Karpas-422 (cell line): ENCODE measurements around the gene RAB11FIP3. TPM values are rescaled to one million over a fixed set of nuclear protein-coding genes. Genes with fewer than 3 reads are reported as not detected.

Experiments
- DNase-seq: peaks from one replicate; pipeline ENCODE4 v3.0.0-alpha.2; 2015
- H2AFZ ChIP-seq: fragments of 200-600 bp; sonication (generic); 2 replicates; pipeline ENCODE4 v1.6.1; 2014; ENCODE audit warnings: antibody characterized with exemption, low read length, mixed read lengths
- H3K27ac ChIP-seq: fragments of 200-600 bp; sonication (generic); 2 replicates; pipeline ENCODE4 v1.5.1; 2014; ENCODE audit warnings: mild to moderate bottlenecking, low read length, moderate library complexity
- H3K27me3 ChIP-seq: fragments of 200-600 bp; sonication (generic); 2 replicates; pipeline ENCODE4 v1.6.1; 2014; ENCODE audit warnings: low read length, mixed read lengths
- H3K36me3 ChIP-seq: fragments of 200-600 bp; sonication (generic); 2 replicates; pipeline ENCODE4 v1.6.1; 2014; ENCODE audit warnings: low read length, mixed read lengths; ENCODE audit not compliant: insufficient read depth
- H3K4me1 ChIP-seq: fragments of 200-600 bp; sonication (generic); 2 replicates; pipeline ENCODE4 v1.6.1; 2014; ENCODE audit warnings: mild to moderate bottlenecking, low read length, mixed read lengths
- H3K4me2 ChIP-seq: fragments of 200-600 bp; sonication (generic); 2 replicates; pipeline ENCODE4 v1.6.1; 2014; ENCODE audit warnings: low read length, low read depth, mild to moderate bottlenecking; ENCODE audit not compliant: poor library complexity, severe bottlenecking
- H3K4me3 ChIP-seq: fragments of 200-600 bp; sonication (generic); 2 replicates; pipeline ENCODE4 v1.5.1; 2014; ENCODE audit warnings: mild to moderate bottlenecking, antibody characterized with exemption, low read length, mixed read lengths
- H3K79me2 ChIP-seq: fragments of 200-600 bp; sonication (generic); 2 replicates; pipeline ENCODE4 v1.6.1; 2014; ENCODE audit warnings: mild to moderate bottlenecking, low read length, mixed read lengths
- H3K9ac ChIP-seq: fragments of 200-600 bp; sonication (generic); 2 replicates; pipeline ENCODE4 v1.6.0; 2014; ENCODE audit warnings: low read length
- H3K9me2 ChIP-seq: fragments of 200-600 bp; sonication (generic), shearing (Covaris generic); replicated peaks from 2 replicates; pipeline ENCODE4 v1.6.0; 2014; ENCODE audit warnings: mild to moderate bottlenecking, low read length, moderate library complexity; ENCODE audit not compliant: insufficient read depth
- H3K9me3 ChIP-seq: fragments of 300-700, 200-600 bp; sonication (generic); 2 replicates; pipeline ENCODE4 v1.6.1; 2014; ENCODE audit warnings: low read length, mixed read lengths
- H4K20me1 ChIP-seq: fragments of 200-600 bp; sonication (generic); 2 replicates; pipeline ENCODE4 v1.6.1; 2014; ENCODE audit warnings: mild to moderate bottlenecking, antibody characterized with exemption, low read length, low read depth; ENCODE audit not compliant: insufficient read depth
- total RNA-seq: library from RNA; depleted of rRNA; stranded (reverse); fragments of >200 nt; shearing (Covaris generic); gene quantifications from 2 replicates; pipeline ENCODE4 v1.2.3, GENCODE V29; 2014; ENCODE audit warnings: low replicate concordance

RAB11FIP3 gene
- total RNA-seq, 1 experiment from 2014 or later = 6.0 TPM

- Histone ChIP-seq H2AFZ (no peak overlapping the region), H3K4me2 (peak overlapping the region; percentile 63), H3K4me3 (peak overlapping the region; percentile 28; the same call in 1 of the 2 replicates)
Measured at GRCh38 chr16:557463-558297, 132.2 kb downstream of the RAB11FIP3 start.

DNA sequence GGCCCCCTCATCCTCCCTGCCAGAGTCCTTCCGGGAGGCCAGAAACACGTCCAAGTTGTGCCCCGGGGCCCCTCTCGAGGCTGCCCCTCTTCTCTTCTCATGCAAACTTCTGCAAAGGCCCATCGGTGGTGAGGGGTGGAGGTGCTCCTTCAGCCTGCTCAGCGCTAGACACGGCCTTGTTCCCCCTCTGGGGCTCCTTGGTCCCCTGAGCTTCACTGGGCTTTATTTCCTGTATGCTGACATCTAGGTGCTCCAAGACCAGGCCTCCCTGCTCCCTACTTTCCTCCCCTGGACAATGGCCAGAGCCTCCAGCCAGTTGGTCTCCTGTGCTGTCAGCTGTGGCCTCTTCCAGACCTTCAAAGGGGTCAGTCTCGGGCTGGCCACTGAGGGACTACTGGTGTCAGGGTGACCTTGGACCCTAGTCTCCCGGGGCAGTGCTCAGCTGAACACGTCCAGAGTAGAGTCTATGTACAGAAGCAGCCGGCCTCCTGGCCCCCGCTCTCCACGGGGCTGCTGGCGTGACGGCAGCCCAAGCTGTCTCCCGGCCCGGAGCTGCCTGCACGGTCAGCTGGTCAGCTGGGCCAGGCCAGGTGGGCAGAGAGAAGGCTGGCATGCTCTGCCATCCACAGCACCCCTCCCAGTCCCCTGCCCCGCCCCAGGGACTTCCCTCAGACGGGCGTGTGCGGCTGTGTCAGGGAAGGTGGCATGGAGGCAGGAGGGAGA lies 133.0 kb downstream of the RAB11FIP3 start:
- Histone ChIP-seq H2AFZ (no peak overlapping the region), H3K9me2 (no peaks in the 10 kb centered on the region), H3K9me3 (no peaks in the 10 kb centered on the region), H3K4me2 (peak overlapping the region; percentile 63), H3K4me1 (peaks cover 29% of the 10 kb centered on the region), H3K79me2 (no peaks in the 10 kb centered on the region), H3K4me3 (peak overlapping the region; percentile 28; the same call in 1 of the 2 replicates), H3K27ac (peak overlapping the region; percentile 71), H3K27me3 (no peaks in the 10 kb centered on the region), H3K36me3 (no peaks in the 10 kb centered on the region), H4K20me1 (0 out of 2 replicates have a peak, but pooled peaks cover 7% of the 10 kb centered on the region), H3K9ac (peak overlapping the region; percentile 50)
- DNase-seq = peak; percentile 89

More at GRCh38 chr16:557463-558297, 132.2 kb downstream of the RAB11FIP3 start:
- peak overlapping the region; percentile 50 for H3K9ac ChIP-seq
- H4K20me1 ChIP-seq = 0 out of 2 replicates have a peak, but pooled peaks cover 10% of the 10 kb centered on the region
- H3K4me1 ChIP-seq = peaks cover 29% of the 10 kb centered on the region
- DNase-seq = peak; percentile 70
- no peaks in the 10 kb centered on the region for H3K9me3 ChIP-seq
- H3K9me2 ChIP-seq = no peaks in the 10 kb centered on the region
- no peaks in the 10 kb centered on the region for H3K27me3 ChIP-seq
- no peaks in the 10 kb centered on the region for H3K36me3 ChIP-seq
- H3K79me2 ChIP-seq = no peaks in the 10 kb centered on the region
- H3K27ac ChIP-seq = peak overlapping the region; percentile 71

DNA sequence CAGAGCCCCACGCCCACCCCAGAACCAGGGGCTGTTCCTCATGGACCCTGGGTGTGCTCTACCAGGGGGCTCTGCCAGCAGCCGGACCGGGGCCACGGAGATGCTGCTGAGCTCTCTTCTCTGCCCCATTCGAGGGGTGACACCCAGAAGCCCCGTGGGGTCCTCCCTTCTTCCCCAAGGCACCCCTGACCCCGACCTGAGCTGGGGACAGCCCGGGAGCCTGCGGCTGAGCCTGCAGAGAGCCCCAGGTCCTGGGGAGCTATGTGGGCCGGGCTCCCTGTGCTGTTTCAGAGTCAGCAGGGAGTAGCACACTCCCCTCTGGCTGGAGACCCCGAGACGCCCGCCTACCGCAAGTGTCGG lies 133.6 kb downstream of the RAB11FIP3 start:
- Histone ChIP-seq H3K27me3 (no peaks in the 10 kb centered on the region), H3K9ac (peak overlapping the region; percentile 50; the same call in 1 of the 2 replicates)

DNA sequence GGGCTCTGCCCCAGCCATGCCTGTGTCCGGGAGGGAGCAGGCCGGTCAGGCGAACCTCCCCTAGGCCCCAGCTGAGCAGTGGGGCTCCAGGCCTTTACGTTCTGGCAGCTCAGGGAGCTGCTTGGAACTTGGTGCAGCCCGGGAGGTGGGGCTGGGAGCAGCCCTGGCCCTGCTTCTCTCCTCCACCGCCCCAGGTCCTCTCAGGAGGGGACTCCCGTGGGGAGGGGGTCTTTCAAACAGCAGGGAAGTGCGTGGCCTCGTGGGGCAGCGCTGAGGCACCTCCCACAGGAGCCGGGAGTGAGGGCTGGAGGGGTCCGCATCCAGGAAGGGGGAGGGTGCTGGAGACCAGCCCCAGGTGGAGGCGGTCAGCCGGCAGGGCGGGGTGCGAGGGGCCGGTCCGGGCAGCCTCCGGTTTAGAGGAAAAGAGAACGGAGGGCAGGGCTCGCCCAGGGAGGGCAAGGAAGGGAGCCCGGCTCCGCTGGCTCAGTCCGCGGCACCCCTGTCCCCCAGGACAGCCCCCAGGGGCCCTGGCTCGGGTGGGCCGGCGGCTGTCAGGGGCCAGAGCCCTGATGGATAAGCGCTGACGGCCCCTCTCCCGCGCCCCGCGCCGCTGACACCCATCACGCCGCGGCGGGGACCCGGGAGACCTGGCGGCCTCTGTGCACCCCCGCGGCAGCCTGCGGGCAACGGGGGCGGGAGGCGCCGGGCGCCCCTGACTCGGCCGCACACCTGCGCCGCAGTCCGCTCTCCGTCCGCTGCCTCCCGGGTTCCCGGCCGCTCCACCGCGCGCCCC lies 134.2 kb downstream of the RAB11FIP3 start:
- no peak for DNase-seq
- H3K4me1 ChIP-seq = peaks cover 29% of the 10 kb centered on the region
- H3K9me2 ChIP-seq = no peaks in the 10 kb centered on the region
- no peak overlapping the region for H3K4me3 ChIP-seq
- no peak overlapping the region for H3K27ac ChIP-seq
- H3K79me2 ChIP-seq = no peaks in the 10 kb centered on the region
- H2AFZ ChIP-seq = no peak overlapping the region
- no peak overlapping the region for H3K9ac ChIP-seq
- H3K9me3 ChIP-seq = no peaks in the 10 kb centered on the region
- 0 out of 2 replicates have a peak, but pooled peaks cover 4% of the 10 kb centered on the region for H4K20me1 ChIP-seq
- no peaks in the 10 kb centered on the region for H3K36me3 ChIP-seq
- H3K4me2 ChIP-seq = no peak overlapping the region
- no peaks in the 10 kb centered on the region for H3K27me3 ChIP-seq

More for the DNA sequence above, 133.6 kb downstream of the RAB11FIP3 start:
- Histone ChIP-seq H3K36me3 (no peaks in the 10 kb centered on the region), H4K20me1 (0 out of 2 replicates have a peak, but pooled peaks cover 4% of the 10 kb centered on the region), H2AFZ (no peak overlapping the region), H3K9me3 (no peaks in the 10 kb centered on the region), H3K4me1 (peaks cover 29% of the 10 kb centered on the region), H3K79me2 (no peaks in the 10 kb centered on the region), H3K4me3 (no peak overlapping the region), H3K4me2 (peak overlapping the region; percentile 63), H3K27ac (peak overlapping the region; percentile 71), H3K9me2 (no peaks in the 10 kb centered on the region)
- no peak for DNase-seq

GRCh38 chr16:560204-560700 lies 134.8 kb downstream of the RAB11FIP3 start, which contains the start of gene PRR35:
Gene PRR35, plus strand, starts transcription at chr16:560394. Its CDS starts 2,901 bp downstream, at chr16:563295.
- Histone ChIP-seq H3K9me2 (no peaks in the 10 kb centered on the region), H4K20me1 (0 out of 2 replicates have a peak, but pooled peaks cover 4% of the 10 kb centered on the region), H3K9me3 (no peaks in the 10 kb centered on the region), H3K4me2 (no peak within 1 kb of the TSS), H2AFZ (no peak within 1 kb of the TSS), H3K27me3 (no peaks in the 10 kb centered on the region), H3K9ac (no peak within 1 kb of the TSS), H3K4me3 (no peak within 1 kb of the TSS), H3K4me1 (peaks cover 29% of the 10 kb centered on the region), H3K36me3 (no peaks in the 10 kb centered on the region), H3K79me2 (no peaks in the 10 kb centered on the region), H3K27ac (no peak within 1 kb of the TSS)
- no peak for DNase-seq

DNA sequence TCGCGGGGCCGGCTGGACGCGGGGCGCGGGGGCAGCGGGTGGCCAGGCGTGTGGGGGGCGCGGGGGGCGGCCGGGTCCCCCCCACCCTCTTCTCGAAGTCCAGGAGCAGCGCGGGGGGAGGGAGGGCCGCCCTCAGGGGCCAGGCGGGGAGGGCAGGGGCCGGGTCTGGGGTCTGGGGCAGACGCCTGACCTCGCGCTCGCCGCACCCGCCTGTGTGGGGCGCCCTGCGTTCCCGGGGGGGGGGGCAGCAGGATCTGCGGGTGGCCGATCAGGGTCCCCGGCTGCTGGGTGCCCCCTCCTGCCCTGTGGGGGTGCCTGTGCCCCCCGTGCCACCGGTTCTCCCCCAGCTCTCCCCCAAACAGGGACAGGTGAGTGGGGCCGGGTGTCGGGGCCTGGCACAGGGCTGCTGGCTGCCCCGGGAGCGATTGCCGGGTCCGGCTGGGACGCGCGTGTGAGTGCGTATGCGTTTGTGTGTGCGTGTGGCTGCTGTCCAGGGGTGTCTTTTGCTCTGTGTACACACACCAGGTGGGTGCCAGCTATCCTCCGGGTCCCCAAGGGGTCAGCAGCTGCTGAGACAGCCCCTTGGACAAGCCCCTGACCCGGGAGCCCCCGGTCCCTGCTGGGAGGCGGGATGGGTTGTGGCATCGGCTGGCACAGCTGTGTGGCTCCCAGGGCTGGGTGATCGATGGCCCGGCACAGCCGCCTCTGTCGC lies 135.4 kb downstream of the RAB11FIP3 start:
- Histone ChIP-seq H3K4me2 (no peak overlapping the region), H3K9ac (no peak overlapping the region), H3K9me3 (no peaks in the 10 kb centered on the region)

GRCh38 chr16:561413-561794 lies 136.0 kb downstream of the RAB11FIP3 start:
- no peak for DNase-seq
- no peaks in the 10 kb centered on the region for H3K36me3 ChIP-seq
- no peaks in the 10 kb centered on the region for H3K27me3 ChIP-seq
- H3K27ac ChIP-seq = no peak overlapping the region
- no peaks in the 10 kb centered on the region for H3K9me3 ChIP-seq
- 0 out of 2 replicates have a peak, but pooled peaks cover 4% of the 10 kb centered on the region for H4K20me1 ChIP-seq
- no peak overlapping the region for H3K9ac ChIP-seq
- H3K4me2 ChIP-seq = no peak overlapping the region
- H3K79me2 ChIP-seq = no peaks in the 10 kb centered on the region
- H3K4me1 ChIP-seq = peaks cover 37% of the 10 kb centered on the region
- no peaks in the 10 kb centered on the region for H3K9me2 ChIP-seq
- H2AFZ ChIP-seq = no peak overlapping the region
- no peak overlapping the region for H3K4me3 ChIP-seq

More for the DNA sequence above, 135.4 kb downstream of the RAB11FIP3 start:
- Histone ChIP-seq H3K79me2 (no peaks in the 10 kb centered on the region), H3K4me1 (peaks cover 31% of the 10 kb centered on the region), H3K9me2 (no peaks in the 10 kb centered on the region), H4K20me1 (0 out of 2 replicates have a peak, but pooled peaks cover 4% of the 10 kb centered on the region), H2AFZ (no peak overlapping the region), H3K27ac (no peak overlapping the region), H3K27me3 (no peaks in the 10 kb centered on the region), H3K36me3 (no peaks in the 10 kb centered on the region), H3K4me3 (no peak overlapping the region)
- no peak for DNase-seq
